Activated CD8-positive, alpha-beta memory T cell treated with anti-CD3 and anti-CD28 coated beads, Interleukin-2, amount 50 U/mL, for 1 hour (primary cell): ENCODE results near the gene MTCL1.

Experiments used
- DNase-seq: peaks from one replicate; pipeline ENCODE4 v3.0.0-alpha.2; 2020; ENCODE audit errors: extremely low read depth

Gene MTCL1

DNA sequence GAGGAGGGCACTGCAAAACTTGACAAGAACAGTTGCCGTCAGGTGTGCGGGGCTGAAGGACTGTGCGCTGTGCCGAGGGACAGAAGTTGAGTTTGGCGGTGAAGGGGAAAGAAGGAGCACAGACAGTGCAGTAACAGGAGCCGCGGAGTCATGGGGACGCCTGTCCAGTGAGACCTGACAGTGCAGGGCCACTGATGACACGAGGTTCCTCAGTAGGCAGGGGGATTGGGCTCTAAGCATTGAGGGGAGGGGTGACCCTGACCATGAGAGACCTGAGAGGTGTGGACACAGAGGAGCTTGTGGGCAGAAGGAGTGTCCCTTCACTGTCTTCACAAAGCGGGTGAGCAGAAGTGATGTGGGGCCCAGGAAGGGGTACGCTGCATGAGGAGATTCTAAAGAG is 104.8 kb downstream of the MTCL1 start:
- DNase-seq = no peak

DNA sequence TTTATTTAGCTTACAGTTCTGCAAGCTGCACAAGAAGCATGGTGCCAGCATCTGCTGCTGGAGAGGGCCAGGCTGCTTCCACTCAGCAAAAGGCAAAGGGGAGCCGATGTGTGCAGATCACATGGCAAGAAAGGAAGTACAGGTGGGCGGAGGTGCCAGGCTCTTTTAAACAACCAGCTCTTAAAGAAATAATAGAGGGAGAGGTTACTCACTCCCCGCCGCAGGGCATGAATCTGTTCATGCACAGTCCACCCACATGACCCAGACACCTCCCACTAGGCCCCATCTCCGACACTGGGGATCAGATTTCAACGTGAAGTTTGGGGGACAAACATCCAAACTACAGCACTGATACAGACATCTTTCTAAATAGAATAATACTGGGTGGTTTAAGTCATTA is 105.8 kb downstream of the MTCL1 start:
- DNase-seq = no peak

DNA sequence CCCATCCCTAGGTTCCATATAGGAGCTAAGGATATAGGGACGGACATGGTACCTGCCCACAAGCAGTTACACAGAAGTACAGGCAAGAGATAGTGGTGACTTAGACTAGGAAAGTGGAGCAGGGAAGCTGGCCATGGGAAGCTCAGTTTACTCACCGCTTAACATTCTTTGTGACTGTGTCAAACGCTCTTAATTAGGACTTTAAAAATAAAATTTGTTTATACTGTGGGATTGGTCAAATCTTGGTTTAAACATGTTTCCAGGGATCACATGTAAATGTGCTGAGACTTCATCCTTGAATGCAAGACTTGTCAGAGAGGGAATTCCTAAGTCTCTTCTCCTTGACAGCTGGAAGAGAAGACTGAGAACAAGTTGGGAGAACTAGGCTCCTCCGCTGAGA is 107.3 kb downstream of the MTCL1 start:
- no peak for DNase-seq

DNA sequence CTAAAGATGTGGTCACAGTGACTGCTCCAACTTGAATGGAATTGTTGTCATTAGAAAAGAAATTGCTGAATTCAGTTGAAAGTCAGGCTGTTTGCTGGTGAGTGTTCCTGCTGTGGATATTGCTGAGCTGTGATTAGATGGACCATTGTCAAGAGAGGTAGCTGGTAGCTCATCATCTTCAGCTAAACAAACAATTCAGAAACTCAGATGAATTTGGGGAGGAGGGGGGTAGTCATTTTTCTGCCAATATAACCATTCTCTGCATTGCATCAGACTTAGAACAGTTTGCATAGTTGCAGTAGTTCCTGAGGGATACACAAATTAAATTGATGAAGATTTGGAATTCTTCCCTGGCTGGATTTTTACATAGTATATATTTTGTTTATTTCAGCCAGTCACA is 108.3 kb downstream of the MTCL1 start:
- DNase-seq = no peak

DNA sequence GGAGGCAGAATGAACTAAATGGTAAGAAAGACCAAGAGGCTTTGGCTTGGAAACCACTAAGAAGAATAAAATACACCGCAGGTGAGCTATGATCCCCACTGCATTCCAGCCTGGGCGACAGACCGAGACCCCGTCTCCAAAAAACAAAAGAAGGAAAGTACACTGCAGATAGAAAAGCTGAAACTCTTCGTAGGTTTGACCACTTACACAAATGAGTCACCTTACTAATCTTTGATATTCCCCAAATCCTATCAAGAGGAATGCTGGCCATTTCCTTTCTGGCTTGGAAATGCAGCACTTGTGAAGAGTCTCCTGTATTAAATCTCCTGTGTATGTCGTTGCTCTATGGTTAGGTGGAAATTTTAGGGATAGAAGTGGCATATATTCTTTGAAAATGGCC is 108.8 kb downstream of the MTCL1 start:
- no peak for DNase-seq

DNA sequence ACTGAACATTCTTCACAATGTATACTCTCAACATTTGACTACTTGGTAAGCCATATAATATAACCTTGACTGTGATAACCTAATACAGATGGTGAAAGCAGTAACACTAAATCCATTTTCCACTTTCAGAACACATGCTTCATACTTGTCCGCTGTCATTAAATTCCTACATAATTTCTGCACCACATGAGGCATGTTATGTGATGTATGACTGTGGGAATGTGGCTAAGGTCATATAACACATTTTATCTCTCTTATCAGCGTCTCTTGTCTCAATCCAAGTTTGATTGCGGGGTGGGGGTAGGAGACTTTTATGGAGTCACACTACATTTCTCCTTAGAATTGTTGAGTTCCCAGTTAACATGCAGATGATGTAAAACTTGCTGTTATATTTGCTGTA is 110.9 kb downstream of the MTCL1 start:
- DNase-seq = no peak

DNA sequence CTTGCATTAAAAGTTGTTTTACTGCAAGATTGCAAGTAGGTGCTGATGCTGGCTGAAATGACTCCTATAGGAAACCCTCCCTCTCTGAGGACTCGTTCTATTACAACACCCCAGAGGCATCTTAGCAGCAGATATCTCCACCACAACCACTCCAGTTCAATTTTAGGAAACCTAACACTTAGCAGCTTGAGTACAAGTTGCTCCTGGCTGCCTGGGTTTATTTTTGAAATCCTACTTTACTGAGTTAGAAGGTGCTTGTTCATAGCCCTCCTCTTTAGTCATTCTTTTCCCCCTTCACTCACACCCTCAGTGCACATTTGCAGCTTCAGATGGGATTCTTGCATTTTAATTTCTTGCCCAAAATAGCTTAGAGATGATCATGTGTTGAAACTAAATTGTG is 111.5 kb downstream of the MTCL1 start:
- no peak for DNase-seq

DNA sequence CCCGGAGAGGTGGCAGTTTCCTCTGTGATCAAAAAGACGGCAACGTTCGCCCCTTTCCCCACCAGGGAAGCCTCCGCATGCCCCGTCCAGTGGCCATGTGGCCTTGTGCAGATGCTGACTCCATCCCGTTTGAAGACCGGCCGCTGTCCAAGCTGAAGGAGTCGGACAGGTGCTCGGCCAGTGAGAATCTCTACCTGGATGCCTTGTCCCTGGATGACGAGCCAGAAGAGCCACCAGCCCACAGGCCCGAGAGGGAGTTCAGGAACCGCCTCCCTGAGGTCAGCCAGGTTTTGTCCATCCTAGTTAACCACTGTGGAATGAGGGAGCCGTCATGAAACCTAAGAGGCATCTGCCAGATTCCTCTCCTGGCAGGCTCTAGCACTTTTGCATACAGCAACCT is 113.6 kb downstream of the MTCL1 start:
- DNase-seq = no peak

DNA sequence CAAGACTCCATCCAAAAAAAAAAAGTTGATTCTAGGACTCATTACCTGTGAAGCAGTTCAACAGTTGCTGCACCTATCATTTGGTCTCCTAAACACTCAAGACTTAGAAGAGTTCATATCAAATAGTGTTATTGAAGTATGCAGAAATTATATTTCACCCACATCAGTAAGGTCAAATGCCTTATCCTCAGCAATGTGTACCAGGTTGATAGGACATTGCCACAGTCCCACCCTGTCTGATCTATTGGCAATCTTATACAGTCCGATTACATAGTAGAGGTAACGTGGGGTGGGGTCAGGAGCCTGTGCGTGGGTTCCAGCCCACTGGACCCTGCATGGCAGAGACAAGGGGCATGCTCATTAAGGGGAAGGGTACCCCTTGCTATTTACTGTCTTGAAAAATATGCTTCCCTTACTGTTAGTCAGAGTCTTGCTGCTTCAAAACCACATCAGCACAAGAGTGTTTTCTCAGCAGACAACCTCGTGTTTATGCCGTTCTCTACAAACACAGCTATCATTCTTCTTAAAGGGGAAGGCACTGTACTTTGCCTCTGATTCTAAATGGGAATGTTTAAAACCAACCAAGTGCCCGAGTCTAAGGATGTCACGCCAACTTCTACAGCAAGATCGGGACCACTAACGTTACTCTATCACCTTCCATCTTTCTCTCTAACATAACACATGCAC is 115.2 kb downstream of the MTCL1 start:
- no peak for DNase-seq

DNA sequence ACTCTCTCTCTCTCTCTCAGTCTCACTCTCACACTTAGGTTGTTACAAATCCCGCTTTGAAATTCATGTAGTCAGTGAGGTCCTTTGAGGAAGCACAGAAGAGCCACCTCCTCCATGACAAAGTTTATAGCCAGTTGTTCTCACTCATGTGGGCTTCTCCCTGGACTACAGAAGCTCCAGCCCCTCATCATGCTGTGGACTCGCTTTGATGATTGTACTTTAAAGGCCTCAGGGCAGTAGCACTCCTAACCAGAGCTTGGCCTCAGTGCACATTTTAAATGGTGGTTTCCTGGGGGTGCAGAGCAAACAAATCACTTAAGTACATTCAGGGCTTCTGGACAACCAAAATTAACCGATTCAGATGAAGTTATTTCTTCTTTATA is 115.7 kb downstream of the MTCL1 start:
- no peak for DNase-seq

DNA sequence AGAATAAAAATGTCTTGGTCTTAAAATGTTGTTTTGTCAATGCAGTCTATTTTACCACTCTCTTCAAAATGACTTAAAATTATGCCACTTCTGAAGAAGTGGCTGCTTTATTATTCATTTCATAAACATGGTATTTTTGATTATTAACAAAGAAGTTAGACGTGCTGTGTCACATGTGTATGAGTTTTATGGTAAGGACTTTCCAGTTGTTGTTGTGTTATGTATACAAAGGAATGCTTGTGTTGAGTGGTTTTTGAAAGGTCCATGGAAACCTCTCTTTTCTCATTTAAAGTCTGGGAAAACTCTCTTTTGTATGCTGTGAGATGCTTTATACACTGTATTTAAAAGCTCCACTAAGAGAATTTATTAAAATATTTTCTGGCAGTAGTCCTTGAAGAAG is 116.2 kb downstream of the MTCL1 start:
- no peak for DNase-seq

DNA sequence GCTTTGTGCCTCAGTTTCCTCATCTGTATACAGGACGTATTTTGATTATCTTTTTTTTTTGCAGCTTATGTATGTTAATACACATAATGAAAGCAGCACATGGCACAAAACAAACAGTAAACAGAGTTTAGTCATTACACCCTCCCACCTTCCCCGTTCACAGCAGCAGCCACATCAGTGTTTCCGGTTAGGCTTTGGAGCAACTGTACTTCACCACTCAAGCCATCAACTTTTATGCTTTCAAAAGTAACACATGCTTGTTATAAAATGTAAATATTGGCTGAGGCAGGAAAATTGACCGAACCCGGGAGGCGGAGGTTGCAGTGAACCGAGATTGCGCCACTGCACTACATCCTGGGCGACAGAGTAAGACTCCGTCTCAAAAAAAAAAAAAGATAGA is 117.3 kb downstream of the MTCL1 start:
- no peak for DNase-seq

DNA sequence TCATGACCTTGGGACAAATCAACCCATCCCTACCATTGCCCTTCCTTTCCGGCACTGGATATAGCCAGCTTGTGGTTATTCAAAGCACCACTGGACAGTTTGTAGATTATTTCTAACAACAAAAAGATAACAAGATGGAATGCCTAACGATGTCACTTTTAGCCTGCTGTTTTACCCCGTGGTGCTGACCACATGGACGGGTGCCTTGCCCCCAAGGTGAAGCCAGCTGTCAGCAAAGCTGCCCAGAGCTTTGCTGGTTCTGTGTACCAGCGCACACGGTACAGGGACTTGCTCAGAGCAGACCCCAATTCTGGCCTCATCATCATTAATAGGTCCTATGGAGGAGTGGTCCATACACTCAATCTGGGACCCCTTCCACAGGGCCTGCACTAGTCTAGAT is 118.2 kb downstream of the MTCL1 start:
- DNase-seq = no peak

DNA sequence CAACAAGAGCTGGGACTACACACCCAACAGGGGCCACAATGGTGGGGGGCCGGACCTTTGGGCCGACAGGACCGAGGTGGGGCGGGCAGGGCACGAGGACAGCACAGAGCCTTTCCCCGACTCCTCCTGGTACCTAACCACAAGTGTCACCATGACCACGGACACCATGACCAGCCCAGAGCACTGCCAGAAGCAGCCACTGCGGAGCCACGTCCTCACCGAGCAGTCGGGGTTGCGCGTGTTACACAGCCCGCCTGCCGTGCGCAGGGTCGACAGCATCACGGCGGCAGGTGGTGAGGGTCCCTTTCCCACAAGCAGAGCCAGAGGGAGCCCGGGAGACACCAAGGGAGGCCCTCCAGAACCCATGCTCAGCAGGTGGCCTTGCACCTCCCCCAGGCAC is 119.5 kb downstream of the MTCL1 start:
- DNase-seq = no peak

DNA sequence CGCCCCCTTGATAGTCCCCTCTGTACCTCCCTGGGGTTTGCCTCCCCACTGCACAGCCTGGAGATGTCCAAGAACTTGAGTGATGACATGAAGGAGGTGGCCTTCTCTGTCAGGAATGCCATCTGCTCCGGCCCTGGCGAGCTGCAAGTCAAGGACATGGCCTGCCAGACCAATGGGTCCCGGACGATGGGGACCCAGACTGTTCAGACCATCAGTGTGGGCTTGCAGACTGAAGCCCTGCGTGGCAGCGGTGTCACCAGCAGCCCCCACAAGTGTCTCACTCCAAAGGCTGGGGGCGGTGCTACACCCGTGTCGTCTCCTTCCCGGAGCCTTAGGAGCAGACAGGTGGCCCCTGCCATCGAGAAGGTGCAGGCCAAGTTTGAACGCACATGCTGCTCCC is 119.9 kb downstream of the MTCL1 start:
- DNase-seq = no peak

DNA sequence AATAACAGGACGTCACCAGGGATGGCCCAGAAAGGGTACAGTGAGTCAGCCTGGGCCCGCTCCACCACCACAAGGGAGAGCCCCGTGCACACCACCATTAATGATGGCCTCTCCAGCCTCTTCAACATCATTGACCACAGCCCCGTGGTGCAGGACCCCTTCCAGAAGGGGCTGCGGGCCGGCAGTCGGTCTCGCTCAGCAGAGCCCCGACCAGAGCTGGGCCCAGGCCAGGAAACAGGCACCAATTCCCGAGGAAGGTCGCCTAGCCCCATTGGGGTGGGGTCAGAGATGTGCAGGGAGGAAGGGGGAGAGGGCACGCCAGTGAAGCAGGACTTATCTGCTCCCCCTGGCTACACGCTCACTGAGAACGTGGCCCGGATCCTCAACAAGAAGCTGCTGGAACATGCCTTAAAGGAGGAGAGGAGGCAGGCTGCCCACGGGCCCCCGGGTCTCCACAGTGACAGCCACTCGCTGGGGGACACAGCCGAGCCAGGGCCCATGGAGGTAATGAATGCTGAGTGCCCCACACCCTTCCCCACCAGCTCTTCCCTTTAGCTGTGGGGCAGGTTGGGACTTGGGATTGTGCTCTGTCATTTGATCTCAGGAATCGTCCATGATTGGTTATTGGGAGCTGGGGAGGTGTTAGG is 120.5 kb downstream of the MTCL1 start:
- no peak for DNase-seq

DNA sequence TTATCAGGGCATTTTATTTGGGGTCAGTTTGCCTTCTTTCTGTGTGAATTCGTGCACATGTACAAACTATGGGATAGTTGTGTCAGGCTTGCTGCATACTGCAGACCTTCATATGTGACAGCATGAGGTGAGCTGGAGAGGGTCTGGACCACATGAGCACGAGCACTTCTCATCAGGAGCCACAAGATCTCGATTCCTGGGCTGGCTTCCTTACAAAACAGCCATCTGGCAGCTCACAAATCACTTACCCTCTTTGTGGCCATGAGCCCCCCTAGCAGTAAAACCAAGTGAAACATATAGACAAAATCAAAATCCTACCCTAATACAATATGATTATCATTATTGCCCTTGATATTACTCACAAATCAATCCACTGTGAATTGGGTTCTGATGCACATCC is 121.2 kb downstream of the MTCL1 start:
- no peak for DNase-seq

DNA sequence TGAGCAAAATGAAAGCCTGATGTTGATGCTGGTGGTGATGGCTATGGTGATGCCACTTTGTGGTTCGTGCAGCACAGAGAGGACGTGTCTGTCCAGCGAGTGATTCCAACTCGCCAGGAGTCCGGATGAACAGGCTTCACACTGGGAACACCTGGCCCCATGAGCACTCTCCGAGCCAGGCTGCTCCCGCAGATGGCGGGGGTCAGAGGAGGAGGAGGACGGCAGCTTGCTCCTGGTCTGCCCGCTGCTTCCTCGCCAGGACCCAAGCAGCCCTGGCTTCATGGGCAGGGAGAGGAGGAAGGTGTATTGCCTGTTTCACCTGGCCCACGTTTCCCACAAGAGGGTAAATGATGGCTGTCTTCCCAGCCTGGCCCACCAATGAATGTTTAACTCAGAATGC is 121.6 kb downstream of the MTCL1 start:
- DNase-seq = no peak

DNA sequence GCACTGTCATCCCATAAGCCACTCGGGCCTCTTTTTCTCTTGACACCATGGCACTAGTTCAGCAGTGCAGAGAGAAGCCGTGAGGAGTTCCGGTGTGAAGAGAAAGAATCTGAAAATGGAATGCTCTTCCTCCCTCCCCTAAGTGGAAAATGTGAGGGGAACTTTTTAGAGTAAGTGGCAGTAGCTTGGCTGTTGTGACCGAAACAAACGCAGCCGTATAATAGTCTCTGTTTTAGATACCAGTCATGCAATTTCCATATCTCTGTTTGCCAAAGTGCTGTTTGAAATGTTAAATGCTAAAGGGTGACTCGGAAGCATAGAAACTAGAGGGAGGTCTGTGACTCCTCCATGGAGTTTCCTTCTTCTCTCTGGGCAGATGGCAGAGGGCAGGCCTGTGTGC is 122.9 kb downstream of the MTCL1 start:
- no peak for DNase-seq

DNA sequence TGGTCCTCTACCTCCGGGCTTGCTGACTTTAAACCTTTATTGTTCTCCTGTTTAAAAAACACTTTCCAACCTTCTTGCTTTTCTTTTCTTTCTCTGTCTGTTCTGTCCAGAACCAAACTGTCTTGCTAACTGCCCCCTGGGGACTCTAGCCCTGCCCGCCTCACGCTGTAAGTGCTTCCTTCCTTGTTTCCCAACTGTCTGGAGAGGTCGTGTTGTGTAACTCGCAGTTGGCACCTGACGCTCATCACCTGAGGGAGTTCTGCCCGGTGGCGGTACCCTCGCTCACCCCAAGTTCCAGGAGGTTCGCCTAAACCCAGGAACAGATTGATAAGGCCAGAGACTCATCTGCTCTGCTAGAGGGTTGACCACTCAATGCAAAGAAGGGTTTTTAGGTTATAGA is 123.4 kb downstream of the MTCL1 start:
- no peak for DNase-seq

DNA sequence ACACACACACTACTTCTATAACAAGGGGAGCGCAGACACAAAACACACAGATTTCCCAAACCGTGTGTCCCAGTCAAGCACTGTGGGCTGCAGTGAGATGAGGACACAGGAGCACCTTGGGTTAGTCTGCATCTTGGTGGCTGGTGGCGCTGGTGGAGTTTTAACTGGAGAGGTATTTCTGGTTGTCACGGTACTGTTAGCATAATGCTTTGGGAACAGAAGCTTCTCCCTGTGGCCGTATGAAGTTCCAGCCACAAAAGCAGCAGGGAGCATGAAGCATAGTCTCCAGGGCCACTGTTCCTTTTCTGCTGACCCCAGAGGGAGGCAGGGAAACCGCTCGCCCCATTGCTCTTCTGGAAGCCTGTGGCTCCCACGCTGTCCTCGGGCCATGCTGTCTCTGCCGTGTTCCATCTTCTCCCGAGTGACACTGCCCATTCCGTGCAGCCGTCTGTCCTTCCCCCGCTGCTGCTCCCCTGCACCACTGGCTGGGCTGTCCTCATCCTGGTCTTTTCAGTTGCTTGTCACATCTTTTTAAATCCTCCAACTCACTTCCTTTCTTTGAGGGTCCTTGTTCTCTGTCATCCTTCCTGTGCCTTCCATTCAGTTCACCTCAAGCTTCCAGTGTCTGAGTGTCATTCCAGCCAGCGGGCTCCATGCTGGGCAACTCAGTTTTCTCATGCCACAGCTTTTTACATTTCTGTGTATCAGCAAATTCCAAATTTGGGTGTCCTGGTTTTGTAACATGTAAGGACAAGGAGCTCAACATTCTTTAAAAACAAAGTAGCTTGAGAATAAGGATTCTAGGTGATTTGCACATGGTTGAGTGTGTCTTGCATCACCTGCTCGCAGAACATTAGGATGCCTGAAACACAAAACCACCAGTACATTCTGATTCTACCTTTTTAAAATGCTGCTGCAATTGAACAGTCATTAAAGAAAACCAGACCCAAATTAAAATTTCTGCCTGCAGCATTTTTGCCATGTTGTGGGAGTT is 125.0 kb downstream of the MTCL1 start:
- no peak for DNase-seq

DNA sequence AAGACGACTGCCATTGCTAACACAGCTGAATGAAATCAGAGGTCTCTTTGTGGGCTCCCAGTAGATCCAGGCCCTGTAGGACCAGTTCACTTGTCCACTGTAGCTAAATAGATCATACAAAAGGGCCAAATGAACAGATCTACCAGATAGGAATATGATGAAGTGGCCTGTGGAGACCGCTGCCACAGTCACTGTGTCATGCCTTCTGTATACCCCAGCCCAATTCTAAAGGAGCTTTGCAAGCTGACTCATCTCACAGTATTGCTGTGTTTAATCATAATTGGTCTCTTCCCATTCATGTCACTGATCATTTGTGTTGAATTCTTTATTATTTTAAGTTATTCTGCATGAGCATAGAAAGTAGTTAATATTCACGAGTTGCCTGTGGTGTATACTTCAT is 125.8 kb downstream of the MTCL1 start:
- no peak for DNase-seq

DNA sequence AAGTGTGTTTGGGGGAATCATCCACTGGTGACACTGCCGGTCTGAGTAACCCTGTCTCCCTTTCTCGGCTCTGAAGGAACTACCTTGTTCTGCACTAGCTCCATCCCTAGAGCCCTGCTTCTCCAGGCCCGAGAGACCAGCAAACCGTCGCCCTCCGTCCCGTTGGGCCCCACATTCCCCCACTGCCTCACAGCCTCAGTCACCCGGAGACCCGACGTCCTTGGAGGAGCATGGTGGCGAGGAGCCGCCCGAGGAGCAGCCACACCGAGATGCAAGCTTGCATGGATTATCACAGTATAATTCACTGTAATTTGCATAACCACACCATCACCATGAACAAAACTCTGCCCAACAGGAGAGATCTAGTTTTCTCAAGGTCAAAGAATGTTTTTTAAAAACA is 126.2 kb downstream of the MTCL1 start:
- no peak for DNase-seq
